ENCODE data around the gene PTRHD1.

DNA sequence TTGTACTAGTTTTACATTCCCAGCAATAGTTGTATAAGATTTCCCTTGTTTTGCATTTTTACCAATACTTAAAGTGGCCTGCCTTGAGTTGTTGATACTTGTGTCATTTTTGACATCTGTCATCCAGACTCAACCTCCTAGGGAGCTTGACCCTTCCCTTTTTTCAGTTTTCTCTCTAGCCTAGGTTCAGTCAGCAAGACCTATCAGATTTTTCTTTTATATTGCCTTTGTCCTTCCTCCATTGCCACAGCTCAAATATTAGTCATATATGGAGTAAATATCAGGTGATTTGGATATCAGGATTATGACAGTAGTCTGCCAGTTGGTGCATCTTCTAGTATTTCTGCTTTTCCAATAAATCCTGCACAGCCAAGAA lies 13.5 kb upstream of the PTRHD1 start:
- TF ChIP-seq POLR2A (IDR thresholded peaks at IDR 0.05) (no peak), EP300 (IDR thresholded peaks at IDR 0.05) (no peak)
- TF ChIP-seq, protein P1, sequence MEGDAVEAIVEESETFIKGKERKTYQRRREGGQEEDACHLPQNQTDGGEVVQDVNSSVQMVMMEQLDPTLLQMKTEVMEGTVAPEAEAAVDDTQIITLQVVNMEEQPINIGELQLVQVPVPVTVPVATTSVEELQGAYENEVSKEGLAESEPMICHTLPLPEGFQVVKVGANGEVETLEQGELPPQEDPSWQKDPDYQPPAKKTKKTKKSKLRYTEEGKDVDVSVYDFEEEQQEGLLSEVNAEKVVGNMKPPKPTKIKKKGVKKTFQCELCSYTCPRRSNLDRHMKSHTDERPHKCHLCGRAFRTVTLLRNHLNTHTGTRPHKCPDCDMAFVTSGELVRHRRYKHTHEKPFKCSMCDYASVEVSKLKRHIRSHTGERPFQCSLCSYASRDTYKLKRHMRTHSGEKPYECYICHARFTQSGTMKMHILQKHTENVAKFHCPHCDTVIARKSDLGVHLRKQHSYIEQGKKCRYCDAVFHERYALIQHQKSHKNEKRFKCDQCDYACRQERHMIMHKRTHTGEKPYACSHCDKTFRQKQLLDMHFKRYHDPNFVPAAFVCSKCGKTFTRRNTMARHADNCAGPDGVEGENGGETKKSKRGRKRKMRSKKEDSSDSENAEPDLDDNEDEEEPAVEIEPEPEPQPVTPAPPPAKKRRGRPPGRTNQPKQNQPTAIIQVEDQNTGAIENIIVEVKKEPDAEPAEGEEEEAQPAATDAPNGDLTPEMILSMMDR (IDR thresholded peaks at IDR 0.05): no peak

All from tibial nerve (tissue), 4 donors.